ENCODE measurements around the gene ARHGAP20. TPM values are rescaled to one million over a fixed set of nuclear protein-coding genes. Genes with fewer than 3 reads are reported as not detected.

The ARHGAP20 gene
- total and polyA plus RNA-seq, 2 of the 4 experiments (the other 2 are of a cell fraction): 1.4 to 2.5 TPM

DNA sequence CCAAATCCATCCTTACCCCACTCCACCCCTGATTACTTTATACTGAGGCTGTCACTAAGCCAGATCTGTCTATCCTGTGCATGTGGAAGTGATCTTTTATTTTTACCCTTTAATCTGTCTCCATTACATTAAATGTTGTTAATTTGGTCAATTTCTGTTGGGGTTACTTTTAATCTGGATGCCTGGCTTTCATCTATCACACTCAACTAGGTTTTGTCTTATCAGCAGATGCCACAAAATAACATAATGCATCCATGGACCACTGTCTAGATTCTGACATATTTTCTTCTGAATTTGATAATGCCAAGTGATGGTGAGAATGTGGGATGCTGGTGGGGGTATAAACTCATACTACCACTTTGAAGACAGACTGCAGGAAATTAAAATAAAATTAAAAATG is 174.1 kb downstream of the ARHGAP20 start:
- DNase-seq: no peak
- Histone ChIP-seq H3K9ac (ENCODE audit: low read depth, low read length) (no peak overlapping the region), H2AFZ (replicated peaks; ENCODE audit: low read length, poor library complexity) (no peak overlapping the region), H2BK120ac (ENCODE audit: low read depth, low read length) (no peak overlapping the region), H3K14ac (replicated peaks; ENCODE audit: low read depth, low read length) (no peak overlapping the region), H3K56ac (ENCODE audit: extremely low read depth, insufficient read depth, low read length) (no peak overlapping the region), H3K27ac (ENCODE audit: insufficient read depth, low read length) (no peak overlapping the region), H4K8ac (ENCODE audit: low read depth in 2 of 2, low read length in 2 of 2) (no peak overlapping the region), H3K4ac (ENCODE audit: low read depth, low read length) (no peak overlapping the region), H3K18ac (ENCODE audit: low read depth, low read length) (no peak overlapping the region), H2BK5ac (ENCODE audit: low read depth, low read length, poor library complexity, severe bottlenecking) (no peak overlapping the region), H3K4me2 (ENCODE audit: low read depth, low read length) (no peak overlapping the region), H3K4me1 (ENCODE audit: control insufficient read depth, insufficient read depth, low read length) (no peaks in the 10 kb centered on the region), H3K23ac (ENCODE audit: low read depth, low read length) (no peak overlapping the region), H2AK5ac (ENCODE audit: low read depth, low read length) (no peak overlapping the region), H4K5ac (ENCODE audit: low read depth, low read length) (no peak overlapping the region), H2BK20ac (ENCODE audit: low read depth, low read length) (no peak overlapping the region), H3K36me3 (ENCODE audit: control insufficient read depth, insufficient read depth, low read length) (no peaks in the 10 kb centered on the region), H4K91ac (ENCODE audit: insufficient read depth, low read depth, low read length) (no peak overlapping the region), H2AK9ac (replicated peaks; ENCODE audit: low read depth, low read length, poor library complexity) (no peak overlapping the region), H3K9me3 (ENCODE audit: control insufficient read depth, insufficient read depth, low read length) (no peaks in the 10 kb centered on the region), H2BK15ac (ENCODE audit: low read depth, low read length) (no peak overlapping the region), H3K9me1 (ENCODE audit: insufficient read depth, low read length) (no peaks in the 10 kb centered on the region; the same call in 1 of the 2 replicates), H3K27me3 (ENCODE audit: control insufficient read depth, insufficient read depth, low read length) (peaks cover 11% of the 10 kb centered on the region; the same call in 1 of the 2 replicates), H3K79me1 (ENCODE audit: low read depth in 1 of 2, low read length in 2 of 2) (no peaks in the 10 kb centered on the region), H3K4me3 (ENCODE audit: insufficient read depth, low read depth, low read length) (no peak overlapping the region), H4K20me1 (ENCODE audit: insufficient read depth, low read length) (no peaks in the 10 kb centered on the region)
- no TSS peak for BruUV-seq (replicated peaks)
- in situ Hi-C loops (cut with MboI; ENCODE audit: low sequenced_read_pairs) (no loop called here), intact Hi-C loops (cut with micrococcal nuclease) (no loop called here), dilution Hi-C loops (cut with HindIII; ENCODE audit: low sequenced_read_pairs, unreplicated experiment) (no loop called here)
- CTCF ChIA-PET: no interaction called here
- POLR2A ChIA-PET (ENCODE audit: unreplicated experiment): no interaction called here
- no peak for ATAC-seq (ENCODE audit: low read depth)
- TF ChIP-seq, protein P1, sequence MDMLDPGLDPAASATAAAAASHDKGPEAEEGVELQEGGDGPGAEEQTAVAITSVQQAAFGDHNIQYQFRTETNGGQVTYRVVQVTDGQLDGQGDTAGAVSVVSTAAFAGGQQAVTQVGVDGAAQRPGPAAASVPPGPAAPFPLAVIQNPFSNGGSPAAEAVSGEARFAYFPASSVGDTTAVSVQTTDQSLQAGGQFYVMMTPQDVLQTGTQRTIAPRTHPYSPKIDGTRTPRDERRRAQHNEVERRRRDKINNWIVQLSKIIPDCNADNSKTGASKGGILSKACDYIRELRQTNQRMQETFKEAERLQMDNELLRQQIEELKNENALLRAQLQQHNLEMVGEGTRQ (IDR thresholded peaks at IDR 0.05; ENCODE audit: low read depth, low read length): no peak
- no peak for TF ChIP-seq NFE2L2 (IDR thresholded peaks at IDR 0.05; ENCODE audit: low read depth, low read length)
- TF ChIP-seq FOS (IDR thresholded peaks at IDR 0.05; ENCODE audit: low read depth, low read length): no peak
- TF ChIP-seq SMC3 (IDR thresholded peaks at IDR 0.05; ENCODE audit: low read depth, low read length): no peak
- TF ChIP-seq MAZ (IDR thresholded peaks at IDR 0.05; ENCODE audit: borderline replicate concordance, low read depth, low read length): no peak
- no peak for TF ChIP-seq MXI1 (IDR thresholded peaks at IDR 0.05; ENCODE audit: borderline replicate concordance, low read depth, low read length)
- no peak for TF ChIP-seq BHLHE40 (IDR thresholded peaks at IDR 0.05; ENCODE audit: low read depth, low read length)
- TF ChIP-seq, protein P2, sequence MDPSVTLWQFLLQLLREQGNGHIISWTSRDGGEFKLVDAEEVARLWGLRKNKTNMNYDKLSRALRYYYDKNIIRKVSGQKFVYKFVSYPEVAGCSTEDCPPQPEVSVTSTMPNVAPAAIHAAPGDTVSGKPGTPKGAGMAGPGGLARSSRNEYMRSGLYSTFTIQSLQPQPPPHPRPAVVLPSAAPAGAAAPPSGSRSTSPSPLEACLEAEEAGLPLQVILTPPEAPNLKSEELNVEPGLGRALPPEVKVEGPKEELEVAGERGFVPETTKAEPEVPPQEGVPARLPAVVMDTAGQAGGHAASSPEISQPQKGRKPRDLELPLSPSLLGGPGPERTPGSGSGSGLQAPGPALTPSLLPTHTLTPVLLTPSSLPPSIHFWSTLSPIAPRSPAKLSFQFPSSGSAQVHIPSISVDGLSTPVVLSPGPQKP (IDR thresholded peaks at IDR 0.05; ENCODE audit: borderline replicate concordance, low read depth, low read length): no peak
- no peak for TF ChIP-seq RAD21 (IDR thresholded peaks at IDR 0.05; ENCODE audit: low read length)
- TF ChIP-seq CHD1 (IDR thresholded peaks at IDR 0.05; ENCODE audit: low read depth, low read length): no peak
- TF ChIP-seq, protein P3, sequence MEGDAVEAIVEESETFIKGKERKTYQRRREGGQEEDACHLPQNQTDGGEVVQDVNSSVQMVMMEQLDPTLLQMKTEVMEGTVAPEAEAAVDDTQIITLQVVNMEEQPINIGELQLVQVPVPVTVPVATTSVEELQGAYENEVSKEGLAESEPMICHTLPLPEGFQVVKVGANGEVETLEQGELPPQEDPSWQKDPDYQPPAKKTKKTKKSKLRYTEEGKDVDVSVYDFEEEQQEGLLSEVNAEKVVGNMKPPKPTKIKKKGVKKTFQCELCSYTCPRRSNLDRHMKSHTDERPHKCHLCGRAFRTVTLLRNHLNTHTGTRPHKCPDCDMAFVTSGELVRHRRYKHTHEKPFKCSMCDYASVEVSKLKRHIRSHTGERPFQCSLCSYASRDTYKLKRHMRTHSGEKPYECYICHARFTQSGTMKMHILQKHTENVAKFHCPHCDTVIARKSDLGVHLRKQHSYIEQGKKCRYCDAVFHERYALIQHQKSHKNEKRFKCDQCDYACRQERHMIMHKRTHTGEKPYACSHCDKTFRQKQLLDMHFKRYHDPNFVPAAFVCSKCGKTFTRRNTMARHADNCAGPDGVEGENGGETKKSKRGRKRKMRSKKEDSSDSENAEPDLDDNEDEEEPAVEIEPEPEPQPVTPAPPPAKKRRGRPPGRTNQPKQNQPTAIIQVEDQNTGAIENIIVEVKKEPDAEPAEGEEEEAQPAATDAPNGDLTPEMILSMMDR (conservative IDR thresholded peaks at IDR 0.05; ENCODE audit: low read depth, low read length): no peak
- TF ChIP-seq MAFK (IDR thresholded peaks at IDR 0.05; ENCODE audit: low read depth, low read length): no peak
- TF ChIP-seq CEBPB (IDR thresholded peaks at IDR 0.05; ENCODE audit: low read depth, low read length): no peak
- TF ChIP-seq RCOR1 (IDR thresholded peaks at IDR 0.05; ENCODE audit: insufficient replicate concordance, low read length): no peak
- no peak for TF ChIP-seq RFX5 (IDR thresholded peaks at IDR 0.05; ENCODE audit: low read depth, low read length)
- no peak for TF ChIP-seq POLR2A (IDR thresholded peaks at IDR 0.05; ENCODE audit: low read depth, low read length)
